Stimulated activated CD4-positive, alpha-beta T cell treated with anti-CD3 and anti-CD28 coated beads, Interleukin-2, amount 100 ng/mL, for 4 hours (primary cell): ENCODE results near the gene KCNJ10.
A peak's percentile ranks its signal among the peaks of the same experiment; 100 is the strongest.

Source experiments
- DNase-seq: peaks from one replicate; pipeline ENCODE4 v3.0.0-alpha.2; 2020; ENCODE audit warnings: low read depth

Gene KCNJ10

GRCh38 chr1:160024195-160024905 lies 45.6 kb downstream of the KCNJ10 start:
- DNase-seq, result no peak

GRCh38 chr1:160022330-160023310 lies 47.3 kb downstream of the KCNJ10 start:
- no peak for DNase-seq

GRCh38 chr1:160021376-160022074 lies 48.4 kb downstream of the KCNJ10 start:
- DNase-seq, result no peak

GRCh38 chr1:160020196-160020595 lies 49.8 kb downstream of the KCNJ10 start:
- no peak for DNase-seq

- no peak for DNase-seq
Measured at GRCh38 chr1:160018900-160019299, 51.1 kb downstream of the KCNJ10 start.

GRCh38 chr1:160018347-160018746 lies 51.6 kb downstream of the KCNJ10 start:
- no peak for DNase-seq

GRCh38 chr1:160017592-160017991 lies 52.4 kb downstream of the KCNJ10 start:
- no peak for DNase-seq

GRCh38 chr1:160011781-160012180 lies 58.2 kb downstream of the KCNJ10 start:
- no peak for DNase-seq

GRCh38 chr1:160009801-160010200 lies 60.2 kb downstream of the KCNJ10 start:
- DNase-seq, result no peak

GRCh38 chr1:160009081-160009480 lies 60.9 kb downstream of the KCNJ10 start:
- no peak for DNase-seq

GRCh38 chr1:160007577-160008200 lies 62.3 kb downstream of the KCNJ10 start:
- no peak for DNase-seq

GRCh38 chr1:160006312-160006940 lies 63.5 kb downstream of the KCNJ10 start:
- peak; percentile 62 for DNase-seq

GRCh38 chr1:160005070-160005469 lies 64.9 kb downstream of the KCNJ10 start:
- DNase-seq, result no peak

- DNase-seq, result no peak
Measured at GRCh38 chr1:160004425-160004824, 65.5 kb downstream of the KCNJ10 start.

- no peak for DNase-seq
Measured at GRCh38 chr1:160004001-160004400, 66.0 kb downstream of the KCNJ10 start.

- no peak for DNase-seq
Measured at GRCh38 chr1:160001440-160001839, 68.5 kb downstream of the KCNJ10 start.

GRCh38 chr1:159999204-159999603 lies 70.8 kb downstream of the KCNJ10 start:
- no peak for DNase-seq

- no peak for DNase-seq
Measured at GRCh38 chr1:159996653-159997052, 73.3 kb downstream of the KCNJ10 start.

- DNase-seq, result no peak
Measured at GRCh38 chr1:159994896-159995295, 75.1 kb downstream of the KCNJ10 start.

GRCh38 chr1:159993911-159994310 lies 76.0 kb downstream of the KCNJ10 start:
- DNase-seq, result no peak

GRCh38 chr1:159992161-159992560 lies 77.8 kb downstream of the KCNJ10 start:
- DNase-seq, result no peak

- DNase-seq, result no peak
Measured at GRCh38 chr1:159991513-159991912, 78.4 kb downstream of the KCNJ10 start.
